Psoas muscle (tissue), 8 donors: ENCODE data around the gene FEV. TPM values are rescaled to one million over a fixed set of nuclear protein-coding genes. Genes with fewer than 3 reads are reported as not detected.
A peak's percentile ranks its signal among the peaks of the same experiment; 100 is the strongest.

Source experiments
- ATAC-seq, 4 donors: fragments of 200-7000 bp; cut with Tn5 transposase; one replicate each; pipeline ENCODE4 v1.9.1; 2020; ENCODE audit warnings: moderate library complexity in 3 of 4, mild to moderate bottlenecking in 2 of 4
- DNase-seq, 2 donors: peaks; one replicate each; pipeline ENCODE4 v3.0.0-alpha.2; 2020
- H3K27ac ChIP-seq: fragments of 200-600 bp; one replicate; pipeline ENCODE4 v1.8.0; 2022
- H3K27me3 ChIP-seq, 3 donors: fragments of 200-600 bp in 1 of 3; one replicate each; pipeline versions ENCODE4 v1.6.1 to v1.8.0; 2013 to 2022; ENCODE audit warnings: low read length in 2 of 3, mild to moderate bottlenecking in 2 of 3, moderate library complexity in 1 of 3; ENCODE audit not compliant: insufficient read depth in 3 of 3
- H3K36me3 ChIP-seq, 2 donors: fragments of 200-600 bp in 1 of 2; one replicate each; pipeline versions ENCODE4 v1.6.1 to v1.8.0; 2013 to 2022; ENCODE audit warnings: low read depth in 1 of 2, mild to moderate bottlenecking in 1 of 2, moderate library complexity in 1 of 2; ENCODE audit not compliant: insufficient read depth in 1 of 2
- H3K4me1 ChIP-seq: fragments of 200-600 bp; one replicate; pipeline ENCODE4 v1.8.0; 2022
- H3K4me3 ChIP-seq: fragments of 200-600 bp; one replicate; pipeline ENCODE4 v1.8.0; 2022; ENCODE audit warnings: mild to moderate bottlenecking
- H3K9me3 ChIP-seq: fragments of 200-600 bp; one replicate; pipeline ENCODE4 v1.8.0; 2022
- CTCF ChIP-seq: fragments of 200-600 bp; IDR thresholded peaks from one replicate; pipeline ENCODE4 v1.8.0; 2022; ENCODE audit warnings: antibody characterized with exemption
- WGBS, 3 donors: extraction: QIAGEN DNeasy Blood & Tissue Kit; methylation state at CpG; one replicate each; pipeline versions ENCODE4 v1.1.6 to v1.1.7; 2013; 5-methylcytosine and 5-hydroxymethylcytosine counted together
- intact Hi-C, 2 donors: fragments of 100-400 bp; cut with DNase I; formaldehyde crosslinking; loops; one replicate each; pipeline versions ENCODE4 v1.11.0 to v1.14.2; 2022
- polyA plus RNA-seq, 3 donors: library from polyadenylated mRNA; stranded (reverse); fragments of 200-250 nt; gene quantifications; one replicate each; pipeline ENCODE4 v1.2.3, GENCODE V29; 2013
- total RNA-seq, 4 donors: library from RNA; stranded (reverse); fragmentation: NEBNext Ultra II Directional in 2 of 4; extraction: Animal tissue kit (Norgen Biotek cat#: 25700) in 2 of 4; gene quantifications; one replicate each; pipeline versions ENCODE4 v1.2.1 to v1.2.4, GENCODE V29; 2021 to 2023
- donor health status: healthy with polysubstance abuse.
- donor health status: DM: no; HTN: no; CAD: no; lungs with moderate emphysema.
- donor health status: Bipolar disorder and iron deficiency.
- donor health status: healthy.
- donor health status: DM: yes; HTN: yes; CAD: no.
- donor health status: DM: no; HTN: no; CAD: no.
- donor health status: DM: no; HTN: no; CAD: no.
- donor health status: DM: yes; HTN: yes; CAD: no.

Gene FEV
- total and polyA plus RNA-seq, 7 donors: not detected

- 37 to 42% (median 39%) methylated on average over 9 of the region's 9 CpGs for WGBS, 3 donors
- Histone ChIP-seq H3K36me3 (no peaks in the 10 kb centered on the region), H3K4me1 (no peaks in the 10 kb centered on the region), H3K27ac (no peak overlapping the region), H3K27me3 (peaks cover 0 to 40% (median 0%) of the 10 kb centered on the region in 3 donors), H3K9me3 (no peaks in the 10 kb centered on the region), H3K4me3 (no peak overlapping the region)
- peak; percentile 83 to 95 (median 92) for ATAC-seq
- peak; percentile 81 to 86 for DNase-seq
- intact Hi-C loops: loop anchor here in 1 of 2 donors (5.0 kb wide), 1 partner anchor 123 kb away; no protein-coding TSS in a partner anchor
- TF ChIP-seq CTCF: peak; percentile 97
Observed at GRCh38 chr2:219029829-219030165, 44.8 kb upstream of the FEV start.

GRCh38 chr2:219028996-219029828 is 44.2 kb upstream of the FEV start:
- intact Hi-C loops: loop anchor here in 1 of 2 donors (5.0 kb wide), 1 partner anchor 123 kb away; no protein-coding TSS in a partner anchor
- H3K36me3 ChIP-seq: no peaks in the 10 kb centered on the region
- peak in 3 of 4 donors; percentile 4 to 15 (median 7) for ATAC-seq
- TF ChIP-seq CTCF: no peak
- H3K4me1 ChIP-seq: no peaks in the 10 kb centered on the region
- 74 to 75% (median 75%) methylated on average over 13 of the region's 13 CpGs for WGBS, 3 donors
- DNase-seq: no peak
- no peaks in the 10 kb centered on the region for H3K9me3 ChIP-seq
- H3K27ac ChIP-seq: no peak overlapping the region
- H3K27me3 ChIP-seq: peaks cover 0 to 40% (median 0%) of the 10 kb centered on the region in 3 donors
- H3K4me3 ChIP-seq: no peak overlapping the region

GRCh38 chr2:219028141-219028540 is 43.2 kb upstream of the FEV start:
- intact Hi-C loops: loop anchor here in 1 of 2 donors (5.0 kb wide), 1 partner anchor 124 kb away; no protein-coding TSS in a partner anchor
- H3K4me1 ChIP-seq: no peaks in the 10 kb centered on the region
- H3K27me3 ChIP-seq: peaks cover 0 to 30% (median 0%) of the 10 kb centered on the region in 3 donors
- no peak overlapping the region for H3K4me3 ChIP-seq
- no peak overlapping the region for H3K27ac ChIP-seq
- no peak for TF ChIP-seq CTCF
- 67 to 73% (median 71%) methylated on average over 5 of the region's 5 CpGs for WGBS, 3 donors
- H3K36me3 ChIP-seq: no peaks in the 10 kb centered on the region
- DNase-seq (no peak), ATAC-seq (no peak)
- H3K9me3 ChIP-seq: no peaks in the 10 kb centered on the region

GRCh38 chr2:219027511-219028055 is 42.6 kb upstream of the FEV start:
- intact Hi-C loops: loop anchor here in 1 of 2 donors (5.0 kb wide), 1 partner anchor 125 kb away; no protein-coding TSS in a partner anchor
- Histone ChIP-seq H3K4me1 (no peaks in the 10 kb centered on the region), H3K4me3 (no peak overlapping the region), H3K36me3 (no peaks in the 10 kb centered on the region), H3K9me3 (no peaks in the 10 kb centered on the region), H3K27me3 (peaks cover 0 to 24% (median 0%) of the 10 kb centered on the region in 3 donors), H3K27ac (no peak overlapping the region)
- ATAC-seq: no peak
- 85 to 87% (median 87%) methylated on average over 22 of the region's 22 CpGs for WGBS, 3 donors
- DNase-seq: peak in 1 of 2 donors; percentile 39
- TF ChIP-seq CTCF: no peak
